ENCODE results near the gene CATSPERD. TPM values are rescaled to one million over a fixed set of nuclear protein-coding genes. Genes with fewer than 3 reads are reported as not detected.
A peak's percentile ranks its signal among the peaks of the same experiment; 100 is the strongest.

The CATSPERD gene
- polyA plus RNA-seq, 2 of the 4 experiments (the other 2 are of a cell fraction) = 0.03 TPM; not detected in 1

GRCh38 chr19:5713228-5713627, 7.2 kb upstream of the CATSPERD start:
- CTCF ChIA-PET = interaction anchor here (2.5 to 3.1 kb wide), 2 partner anchors 24 to 26 kb away, joined by 9 to 14 read pairs; partner anchors contain the start of gene RPL36

GRCh38 chr19:5714816-5715215, 5.6 kb upstream of the CATSPERD start:
- Histone ChIP-seq H3K4me2 (no peak overlapping the region), H3K4me1 (peaks cover 11% of the 10 kb centered on the region; the same call in 2 of the 3 replicates), H3K9me3 (no peaks in the 10 kb centered on the region), H3K4me3 (no peak overlapping the region), H3K27ac (no peak overlapping the region)
- DNase-seq (ENCODE audit: low read depth in 1 of 2, low spot score in 1 of 2) = no peak
- ATAC-seq = no peak
- ChIA-PET CTCF (no interaction called here), POLR2A (no interaction called here)
- no peak for FAIRE-seq
- WGBS (ENCODE audit: missing lambda C conversion rate) = 93% methylated on average over 9 of the region's 10 CpGs
- no peak for TF ChIP-seq JUNB (IDR thresholded peaks at IDR 0.05)

More at GRCh38 chr19:5713228-5713627, 7.2 kb upstream of the CATSPERD start:
- Histone ChIP-seq H3K27ac (no peak overlapping the region), H3K4me2 (no peak overlapping the region), H3K4me1 (peaks cover 11% of the 10 kb centered on the region; the same call in 2 of the 3 replicates), H3K9me3 (no peaks in the 10 kb centered on the region), H3K4me3 (no peak overlapping the region)
- TF ChIP-seq POLR2A (IDR thresholded peaks at IDR 0.05; ENCODE audit: low read length) (no peak), NFE2L2 (conservative IDR thresholded peaks at IDR 0.05; ENCODE audit: low read length) (no peak), FOSL2 (IDR thresholded peaks at IDR 0.05) (no peak), FOSL2 (CRISPR knock-in tag; IDR thresholded peaks at IDR 0.05) (no peak), HEYL (CRISPR knock-in tag; IDR thresholded peaks at IDR 0.05) (no peak), ESRRA (IDR thresholded peaks at IDR 0.05; ENCODE audit: borderline replicate concordance, low read length) (no peak), JUNB (IDR thresholded peaks at IDR 0.05) (no peak), EHMT2 (IDR thresholded peaks at IDR 0.05; ENCODE audit: low read depth) (no peak), MAX (IDR thresholded peaks at IDR 0.05) (no peak), MYC (IDR thresholded peaks at IDR 0.05; ENCODE audit: borderline replicate concordance, low read length) (no peak)
- ATAC-seq (no peak), DNase-seq (ENCODE audit: low read depth in 1 of 2, low spot score in 1 of 2) (no peak), FAIRE-seq (no peak)
- WGBS (ENCODE audit: missing lambda C conversion rate) = 91% methylated on average over 9 of the region's 9 CpGs
- POLR2A ChIA-PET = no interaction called here

GRCh38 chr19:5717215-5717935, 3.1 kb upstream of the CATSPERD start:
- TF ChIP-seq CTCF (IDR thresholded peaks at IDR 0.05) = no peak
- no peak for TF ChIP-seq MAZ (IDR thresholded peaks at IDR 0.05; ENCODE audit: borderline replicate concordance, low read depth, low read length)
- no peak for TF ChIP-seq SREBF2 (IDR thresholded peaks at IDR 0.05)
- no peak for TF ChIP-seq PBX3 (IDR thresholded peaks at IDR 0.05)
- no peak for TF ChIP-seq REST (IDR thresholded peaks at IDR 0.05)
- TF ChIP-seq HOXA7 (CRISPR knock-in tag; IDR thresholded peaks at IDR 0.05) = no peak
- no peak for TF ChIP-seq HOXB13 (CRISPR knock-in tag; IDR thresholded peaks at IDR 0.05; ENCODE audit: low read depth)
- TF ChIP-seq TP53 (CRISPR knock-in tag; IDR thresholded peaks at IDR 0.05) = no peak
- TF ChIP-seq SMC3 (IDR thresholded peaks at IDR 0.05) = no peak
- no peak for TF ChIP-seq EHF (CRISPR knock-in tag; IDR thresholded peaks at IDR 0.05)
- TF ChIP-seq CBX8 (IDR thresholded peaks at IDR 0.05) = no peak
- TF ChIP-seq CBX2 (IDR thresholded peaks at IDR 0.05; ENCODE audit: borderline replicate concordance, low read depth) = no peak
- no peak for TF ChIP-seq JUN (IDR thresholded peaks at IDR 0.05)
- TF ChIP-seq GATA3 (IDR thresholded peaks at IDR 0.05; ENCODE audit: borderline replicate concordance) = no peak
- ATAC-seq (no peak), DNase-seq (ENCODE audit: low read depth in 1 of 2, low spot score in 1 of 2) (no peak), FAIRE-seq (no peak)
- Histone ChIP-seq H3K4me2 (peak overlapping the region; percentile 92), H3K9me3 (no peaks in the 10 kb centered on the region), H3K4me3 (peak overlapping the region; percentile 100; the same call in 2 of the 3 replicates), H3K27ac (peak overlapping the region; percentile 97 to 100; a peak in 5 of 6 replicates), H3K4me1 (peaks cover 11% of the 10 kb centered on the region; the same call in 2 of the 3 replicates)
- POLR2A ChIA-PET = interaction anchor here (1.3 to 3.7 kb wide), 2 partner anchors 27 to 73 kb away, joined by 3 to 45 read pairs; partner anchors contain the start of genes DUS3L and RPL36
- CTCF ChIA-PET = interaction anchor here (1.8 kb wide), 1 partner anchor 30 kb away, joined by 8 read pairs; no protein-coding TSS in a partner anchor
- WGBS (ENCODE audit: missing lambda C conversion rate) = 86% methylated on average over 8 of the region's 8 CpGs

Measured in A549 (cell line).